Measurements from ENCODE around the gene TBX2.

Gene TBX2

DNA sequence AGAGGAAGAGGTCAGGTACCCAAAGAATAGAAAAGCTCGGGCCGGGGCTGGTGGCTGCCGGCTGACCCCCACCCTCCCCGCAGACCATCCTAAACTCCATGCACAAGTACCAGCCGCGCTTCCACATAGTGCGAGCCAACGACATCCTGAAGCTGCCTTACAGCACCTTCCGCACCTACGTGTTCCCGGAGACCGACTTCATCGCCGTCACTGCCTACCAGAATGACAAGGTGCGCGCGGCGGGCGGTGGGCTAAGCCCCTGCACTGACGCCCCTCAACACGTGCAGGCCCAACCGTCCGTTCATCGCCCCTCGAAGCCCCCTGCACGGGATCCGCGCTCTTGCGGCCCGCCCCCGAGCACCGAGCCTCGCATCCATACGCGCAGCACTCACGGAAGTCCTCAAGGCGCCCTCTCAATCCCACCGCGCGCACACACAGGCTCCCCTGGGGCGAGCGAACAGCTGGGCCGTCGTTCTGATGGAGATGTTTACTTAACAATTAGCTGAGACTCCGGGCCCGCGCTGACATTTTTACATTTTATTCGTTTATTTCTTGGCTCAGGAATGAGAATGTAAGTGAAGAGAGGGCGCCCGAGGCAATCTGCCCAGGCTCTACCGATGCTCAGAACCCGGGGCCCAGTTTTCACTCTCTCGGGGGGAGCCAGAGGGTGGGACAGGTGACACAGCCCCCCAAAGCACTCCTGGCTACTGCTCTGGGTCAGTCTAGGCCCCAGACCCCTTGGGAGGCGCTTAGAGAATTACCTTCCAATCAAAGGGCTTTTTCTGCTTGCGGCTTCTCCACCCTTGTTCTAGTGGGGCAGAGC is 3.5 kb downstream of the TBX2 start:
- Histone ChIP-seq H3K4me1 (ENCODE audit: control insufficient read depth, insufficient read depth, low read length) (peaks cover 38% of the 10 kb centered on the region), H3K36me3 (ENCODE audit: control insufficient read depth, insufficient read depth, low read length) (no peaks in the 10 kb centered on the region), H3K4me3 (ENCODE audit: low read length) (no peak overlapping the region), H3K27me3 (ENCODE audit: control insufficient read depth, insufficient read depth, low read length) (peaks cover 93% of the 10 kb centered on the region), H3K9ac (ENCODE audit: low read length) (peak overlapping the region; percentile 44), H3K9me3 (ENCODE audit: control insufficient read depth, low read length) (no peaks in the 10 kb centered on the region)

DNA sequence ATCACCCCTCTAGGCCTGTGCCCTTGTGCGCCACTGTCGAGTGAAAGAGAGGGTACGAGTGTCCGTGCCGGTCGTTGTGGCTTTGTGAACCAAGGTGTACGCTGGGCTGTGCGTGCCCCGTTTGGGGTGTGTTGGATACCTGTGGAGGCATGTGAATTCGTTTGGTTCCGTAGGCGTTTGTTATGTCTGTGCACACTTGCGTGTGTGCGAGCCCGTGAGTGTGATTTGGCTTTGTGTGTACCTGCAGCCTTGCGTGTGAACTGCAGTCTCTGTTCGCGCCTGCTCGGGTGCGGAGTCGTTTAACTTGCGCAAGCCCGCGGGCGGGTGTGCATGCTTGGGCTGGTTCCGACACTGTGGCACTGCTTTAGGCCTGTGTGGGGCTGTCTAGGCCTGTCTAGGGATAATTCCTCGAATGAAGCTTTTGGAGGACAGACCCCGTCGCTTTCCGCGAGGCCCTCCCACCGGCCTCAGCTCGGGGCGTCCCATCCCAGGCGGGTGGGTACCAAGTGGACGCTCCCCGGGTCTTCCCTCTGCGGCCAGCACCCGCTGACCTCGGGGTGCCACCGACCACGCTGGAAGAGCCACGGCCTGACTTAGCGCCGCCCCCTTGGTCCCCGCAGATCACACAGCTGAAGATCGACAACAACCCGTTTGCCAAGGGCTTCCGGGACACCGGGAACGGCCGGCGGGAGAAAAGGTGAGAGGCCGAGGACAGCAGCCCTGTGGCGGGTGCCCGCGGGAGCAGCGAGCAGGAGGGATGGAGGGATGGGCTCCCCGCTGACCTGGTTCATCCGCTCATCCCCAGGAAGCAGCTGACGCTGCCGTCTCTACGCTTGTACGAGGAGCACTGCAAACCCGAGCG is 4.4 kb downstream of the TBX2 start:
- no peak overlapping the region for H3K4me3 ChIP-seq (ENCODE audit: low read length)
- H3K36me3 ChIP-seq (ENCODE audit: control insufficient read depth, insufficient read depth, low read length) = no peaks in the 10 kb centered on the region
- peaks cover 31% of the 10 kb centered on the region for H3K4me1 ChIP-seq (ENCODE audit: control insufficient read depth, insufficient read depth, low read length)
- H3K9ac ChIP-seq (ENCODE audit: low read length) = peak overlapping the region; percentile 44
- H3K9me3 ChIP-seq (ENCODE audit: control insufficient read depth, low read length) = no peaks in the 10 kb centered on the region
- H3K27me3 ChIP-seq (ENCODE audit: control insufficient read depth, insufficient read depth, low read length) = peaks cover 93% of the 10 kb centered on the region

DNA sequence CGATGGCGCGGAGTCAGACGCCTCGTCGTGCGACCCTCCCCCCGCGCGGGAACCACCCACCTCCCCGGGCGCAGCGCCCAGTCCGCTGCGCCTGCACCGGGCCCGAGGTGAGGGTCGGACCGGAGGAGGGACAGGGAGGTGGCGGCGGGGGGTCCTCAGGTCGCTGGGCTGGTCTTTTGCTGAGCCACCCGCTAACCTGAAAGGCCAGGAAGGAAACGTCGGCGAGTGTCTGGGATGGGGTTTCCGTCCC is 4.9 kb downstream of the TBX2 start:
- Histone ChIP-seq H3K9me3 (ENCODE audit: control insufficient read depth, low read length) (no peaks in the 10 kb centered on the region), H3K36me3 (ENCODE audit: control insufficient read depth, insufficient read depth, low read length) (no peaks in the 10 kb centered on the region), H3K4me3 (ENCODE audit: low read length) (no peak overlapping the region), H3K9ac (ENCODE audit: low read length) (no peak overlapping the region), H3K27me3 (ENCODE audit: control insufficient read depth, insufficient read depth, low read length) (peaks cover 90% of the 10 kb centered on the region), H3K4me1 (ENCODE audit: control insufficient read depth, insufficient read depth, low read length) (peaks cover 28% of the 10 kb centered on the region)

DNA sequence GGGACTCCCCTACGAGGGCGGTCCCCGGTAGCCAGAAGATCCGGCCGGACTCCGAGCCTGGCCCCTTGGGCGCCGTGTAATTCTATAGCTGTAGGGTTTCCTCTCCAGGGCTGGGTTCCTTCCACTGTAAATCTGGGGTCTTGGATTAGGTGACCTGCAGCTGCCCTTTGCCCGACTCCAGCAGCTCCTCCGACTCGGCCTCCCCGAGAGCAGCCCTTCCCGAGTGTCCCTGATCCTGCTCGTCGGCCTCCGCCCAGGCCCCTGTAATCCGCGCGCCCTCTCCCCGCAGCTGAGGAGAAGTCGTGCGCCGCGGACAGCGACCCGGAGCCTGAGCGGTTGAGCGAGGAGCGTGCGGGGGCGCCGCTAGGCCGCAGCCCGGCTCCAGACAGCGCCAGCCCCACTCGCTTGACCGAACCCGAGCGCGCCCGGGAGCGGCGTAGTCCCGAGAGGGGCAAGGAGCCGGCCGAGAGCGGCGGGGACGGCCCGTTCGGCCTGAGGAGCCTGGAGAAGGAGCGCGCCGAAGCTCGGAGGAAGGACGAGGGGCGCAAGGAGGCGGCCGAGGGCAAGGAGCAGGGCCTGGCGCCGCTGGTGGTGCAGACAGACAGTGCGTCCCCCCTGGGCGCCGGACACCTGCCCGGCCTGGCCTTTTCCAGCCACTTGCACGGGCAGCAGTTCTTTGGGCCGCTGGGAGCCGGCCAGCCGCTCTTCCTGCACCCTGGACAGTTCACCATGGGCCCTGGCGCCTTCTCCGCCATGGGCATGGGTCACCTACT is 5.5 kb downstream of the TBX2 start:
- Histone ChIP-seq H3K9ac (ENCODE audit: low read length) (no peak overlapping the region), H3K36me3 (ENCODE audit: control insufficient read depth, insufficient read depth, low read length) (no peaks in the 10 kb centered on the region), H3K27me3 (ENCODE audit: control insufficient read depth, insufficient read depth, low read length) (peaks cover 92% of the 10 kb centered on the region), H3K4me1 (ENCODE audit: control insufficient read depth, insufficient read depth, low read length) (peaks cover 31% of the 10 kb centered on the region), H3K4me3 (ENCODE audit: low read length) (no peak overlapping the region), H3K9me3 (ENCODE audit: control insufficient read depth, low read length) (no peaks in the 10 kb centered on the region)

DNA sequence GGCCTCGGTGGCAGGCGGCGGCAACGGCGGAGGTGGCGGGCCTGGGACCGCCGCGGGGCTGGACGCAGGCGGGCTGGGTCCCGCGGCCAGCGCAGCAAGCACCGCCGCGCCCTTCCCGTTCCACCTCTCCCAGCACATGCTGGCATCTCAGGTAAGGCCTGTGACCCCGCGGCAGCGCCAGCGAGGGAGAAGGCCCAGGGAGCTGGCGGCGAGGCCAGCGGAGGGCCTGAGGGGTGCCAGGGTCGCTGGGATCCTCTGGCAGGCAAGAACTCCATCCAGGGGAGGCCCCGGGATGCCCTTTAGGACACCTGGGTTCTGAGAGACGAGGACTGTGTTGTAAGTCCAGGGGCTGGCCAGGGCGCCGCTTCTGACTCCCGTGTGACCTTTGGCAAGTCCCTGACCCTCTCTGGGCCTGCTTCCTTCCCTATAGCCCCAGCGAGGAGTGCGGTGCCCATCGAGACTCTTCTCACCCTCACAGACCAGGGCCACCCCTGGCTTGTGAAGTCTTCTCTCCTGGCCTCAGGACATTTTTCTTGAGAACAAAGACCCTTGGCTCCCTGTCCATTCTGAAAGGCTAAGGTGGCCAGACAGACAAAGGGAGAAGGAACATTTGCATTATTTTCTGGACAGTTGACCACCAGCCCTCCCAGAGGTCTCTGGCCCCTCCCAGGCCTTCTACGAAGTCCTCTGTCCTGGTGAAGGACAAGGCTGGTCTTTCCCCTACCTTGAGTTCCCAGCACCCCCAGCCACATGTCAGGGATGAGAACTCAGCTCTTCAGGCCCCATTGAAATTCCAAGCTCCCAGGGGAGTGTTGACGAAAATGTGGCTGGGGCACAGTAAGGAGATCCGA is 6.3 kb downstream of the TBX2 start:
- peak overlapping the region; percentile 22 for H3K9ac ChIP-seq (ENCODE audit: low read length)
- H3K9me3 ChIP-seq (ENCODE audit: control insufficient read depth, low read length) = no peaks in the 10 kb centered on the region
- H3K36me3 ChIP-seq (ENCODE audit: control insufficient read depth, insufficient read depth, low read length) = no peaks in the 10 kb centered on the region
- peaks cover 94% of the 10 kb centered on the region for H3K27me3 ChIP-seq (ENCODE audit: control insufficient read depth, insufficient read depth, low read length)
- no peak overlapping the region for H3K4me3 ChIP-seq (ENCODE audit: low read length)
- peaks cover 34% of the 10 kb centered on the region for H3K4me1 ChIP-seq (ENCODE audit: control insufficient read depth, insufficient read depth, low read length)

DNA sequence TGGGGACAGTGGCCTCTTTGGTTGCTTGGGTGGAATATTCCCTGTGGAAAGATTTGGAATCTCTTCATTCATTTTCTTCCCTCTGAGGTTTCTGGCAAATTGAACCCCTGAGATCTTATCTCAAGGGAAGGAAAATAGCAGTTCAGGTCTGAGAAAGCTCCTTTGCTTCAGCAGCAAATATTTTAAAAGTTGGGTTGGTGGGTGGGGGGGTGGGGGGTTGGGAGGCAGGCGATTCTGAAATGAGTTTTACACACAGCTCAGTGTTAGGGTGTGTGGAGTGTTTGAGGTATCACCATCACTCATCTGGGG is 6.8 kb downstream of the TBX2 start:
- H3K27me3 ChIP-seq (ENCODE audit: control insufficient read depth, insufficient read depth, low read length) = peaks cover 94% of the 10 kb centered on the region
- peaks cover 33% of the 10 kb centered on the region for H3K4me1 ChIP-seq (ENCODE audit: control insufficient read depth, insufficient read depth, low read length)
- H3K4me3 ChIP-seq (ENCODE audit: low read length) = no peak overlapping the region
- no peaks in the 10 kb centered on the region for H3K9me3 ChIP-seq (ENCODE audit: control insufficient read depth, low read length)
- H3K9ac ChIP-seq (ENCODE audit: low read length) = no peak overlapping the region
- no peaks in the 10 kb centered on the region for H3K36me3 ChIP-seq (ENCODE audit: control insufficient read depth, insufficient read depth, low read length)

DNA sequence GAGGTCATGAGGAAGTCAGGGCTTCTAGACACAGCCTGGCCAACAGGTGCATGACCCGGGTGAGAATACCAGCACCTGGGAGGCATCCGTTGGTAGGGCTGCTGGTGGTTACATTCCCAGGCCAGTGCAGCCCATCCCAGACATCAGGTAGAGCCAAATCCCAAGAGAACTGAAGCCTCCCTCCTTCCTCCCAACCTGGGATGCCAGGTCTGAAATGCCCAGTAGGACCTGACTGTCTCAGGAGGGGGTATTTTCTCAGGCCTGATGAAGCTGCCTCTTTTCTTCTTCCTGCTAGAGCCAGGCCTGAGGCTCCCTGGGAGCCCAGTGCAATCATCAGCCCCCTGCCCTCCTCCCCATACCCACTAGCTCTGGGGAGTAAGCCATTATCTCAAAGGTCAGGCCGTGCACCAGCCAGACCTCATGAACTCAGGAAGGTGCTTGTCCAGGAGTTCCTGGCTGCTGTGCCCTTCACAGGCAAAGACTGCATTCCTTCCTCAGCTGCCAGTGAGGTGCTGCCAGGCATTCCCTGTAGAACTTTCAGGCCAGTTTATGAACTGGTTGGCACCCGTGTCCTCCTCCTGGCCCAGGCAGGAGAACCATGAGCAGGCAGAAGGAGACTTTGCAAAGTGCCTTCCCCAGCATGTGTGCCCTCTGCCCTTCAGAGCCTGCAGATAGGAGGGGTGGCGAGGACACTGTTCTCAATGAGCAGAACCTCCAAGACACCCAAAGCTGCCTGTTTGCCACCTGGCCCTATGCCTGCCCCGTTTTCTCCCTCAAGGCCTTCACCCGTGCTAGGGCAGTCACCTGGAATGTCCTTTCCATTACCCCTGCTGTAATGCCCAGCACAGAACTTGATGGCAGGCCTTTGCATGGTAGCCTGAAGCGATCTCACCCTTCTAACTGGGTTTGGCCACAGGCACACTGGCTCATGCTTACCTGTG is 7.6 kb downstream of the TBX2 start:
- no peak overlapping the region for H3K9ac ChIP-seq (ENCODE audit: low read length)
- H3K9me3 ChIP-seq (ENCODE audit: control insufficient read depth, low read length) = no peaks in the 10 kb centered on the region
- no peaks in the 10 kb centered on the region for H3K36me3 ChIP-seq (ENCODE audit: control insufficient read depth, insufficient read depth, low read length)
- H3K4me3 ChIP-seq (ENCODE audit: low read length) = no peak overlapping the region
- H3K4me1 ChIP-seq (ENCODE audit: control insufficient read depth, insufficient read depth, low read length) = peaks cover 32% of the 10 kb centered on the region
- peaks cover 90% of the 10 kb centered on the region for H3K27me3 ChIP-seq (ENCODE audit: control insufficient read depth, insufficient read depth, low read length)

DNA sequence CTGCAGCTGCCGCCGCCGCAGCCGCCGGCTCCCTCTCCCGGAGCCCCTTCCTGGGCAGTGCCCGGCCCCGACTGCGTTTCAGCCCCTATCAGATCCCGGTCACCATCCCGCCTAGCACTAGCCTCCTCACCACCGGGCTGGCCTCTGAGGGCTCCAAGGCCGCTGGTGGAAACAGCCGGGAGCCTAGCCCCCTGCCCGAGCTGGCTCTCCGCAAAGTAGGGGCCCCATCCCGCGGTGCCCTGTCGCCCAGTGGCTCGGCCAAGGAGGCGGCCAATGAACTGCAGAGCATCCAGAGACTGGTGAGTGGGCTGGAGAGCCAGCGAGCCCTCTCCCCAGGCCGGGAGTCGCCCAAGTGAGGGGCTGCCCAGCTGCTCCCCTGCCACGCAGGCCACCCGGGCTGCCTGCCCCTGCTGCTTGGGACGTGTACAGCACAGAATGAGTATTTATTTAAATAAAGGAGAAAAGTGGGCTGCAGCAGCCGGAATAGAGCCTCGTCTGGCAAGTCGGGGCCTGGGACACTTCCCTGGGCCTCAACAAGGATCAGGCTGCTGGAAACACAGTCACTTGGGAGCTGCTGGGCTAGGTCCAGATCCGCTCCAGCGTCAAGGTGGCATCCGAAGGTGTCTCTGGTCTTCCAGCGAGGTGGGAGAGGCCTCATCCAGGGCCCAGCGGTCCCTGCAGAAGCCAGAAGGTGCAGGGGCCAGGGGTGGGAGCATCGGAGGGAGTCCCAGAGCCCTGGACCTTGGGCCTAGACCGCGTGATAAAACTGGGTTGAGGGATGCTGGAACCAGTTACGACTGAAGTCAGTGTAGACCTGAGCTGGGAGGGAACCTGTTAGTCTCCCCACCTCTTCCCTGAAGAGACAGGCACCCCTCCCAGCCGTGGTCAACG is 8.8 kb downstream of the TBX2 start:
- H3K4me1 ChIP-seq (ENCODE audit: control insufficient read depth, insufficient read depth, low read length) = peaks cover 42% of the 10 kb centered on the region
- no peak overlapping the region for H3K4me3 ChIP-seq (ENCODE audit: low read length)
- H3K9me3 ChIP-seq (ENCODE audit: control insufficient read depth, low read length) = no peaks in the 10 kb centered on the region
- H3K27me3 ChIP-seq (ENCODE audit: control insufficient read depth, insufficient read depth, low read length) = peaks cover 83% of the 10 kb centered on the region
- H3K36me3 ChIP-seq (ENCODE audit: control insufficient read depth, insufficient read depth, low read length) = no peaks in the 10 kb centered on the region
- peak overlapping the region; percentile 8 for H3K9ac ChIP-seq (ENCODE audit: low read length)

DNA sequence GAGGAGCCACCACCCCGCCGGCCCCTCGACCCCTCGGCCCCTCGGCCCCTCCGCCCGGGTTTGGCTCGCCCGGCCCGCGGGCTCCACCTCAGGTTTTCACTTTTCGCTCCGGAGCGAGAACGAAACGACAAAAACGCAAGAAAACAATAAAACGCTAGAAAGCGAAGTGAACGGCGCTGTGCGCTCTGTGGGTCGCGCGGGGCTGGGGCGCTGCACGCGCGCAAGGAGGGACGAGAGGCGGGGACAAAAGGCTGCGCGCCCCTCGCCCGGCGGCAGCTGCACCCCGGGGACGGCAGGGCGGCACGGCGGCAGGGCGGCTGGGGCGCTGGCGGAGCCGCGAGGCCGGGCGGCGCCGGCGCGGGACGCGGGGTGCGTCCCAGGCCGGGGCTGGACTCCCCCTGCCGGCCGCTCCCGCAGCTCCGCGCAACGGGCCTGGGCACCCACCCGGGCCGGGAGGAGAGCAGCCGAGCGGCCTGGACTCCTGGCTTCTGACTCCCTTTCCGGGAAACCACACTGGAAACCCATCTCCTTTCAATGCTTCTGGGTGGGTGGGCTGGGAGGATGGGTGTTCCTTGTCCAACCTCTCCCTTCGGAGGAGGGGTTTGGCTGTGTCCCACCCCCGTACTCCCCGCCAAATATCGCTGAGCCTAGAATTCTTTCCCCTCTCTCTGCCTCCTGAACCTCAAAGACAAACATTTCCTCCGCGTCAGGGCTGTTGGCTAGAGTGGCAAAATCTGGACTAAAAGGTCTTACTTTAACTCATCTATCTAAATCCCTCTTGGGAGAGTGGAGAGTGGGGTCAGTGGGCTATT is 9.9 kb downstream of the TBX2 start:
- peak overlapping the region; percentile 8 for H3K9ac ChIP-seq (ENCODE audit: low read length)

More for the DNA sequence above, 9.9 kb downstream of the TBX2 start:
- Histone ChIP-seq H3K27me3 (ENCODE audit: control insufficient read depth, insufficient read depth, low read length) (peaks cover 71% of the 10 kb centered on the region), H3K4me1 (ENCODE audit: control insufficient read depth, insufficient read depth, low read length) (peaks cover 37% of the 10 kb centered on the region), H3K36me3 (ENCODE audit: control insufficient read depth, insufficient read depth, low read length) (no peaks in the 10 kb centered on the region), H3K4me3 (ENCODE audit: low read length) (no peak overlapping the region), H3K9me3 (ENCODE audit: control insufficient read depth, low read length) (no peaks in the 10 kb centered on the region)

All from mucosa of stomach (tissue), 1 donor.